Kidney epithelial cell (primary cell): ENCODE measurements around the gene DHX38. TPM values are rescaled to one million over a fixed set of nuclear protein-coding genes. Genes with fewer than 3 reads are reported as not detected.

ENCODE experiments used
- DNase-seq: peaks from one replicate; pipeline ENCODE4 v3.0.0-alpha.2; 2010; ENCODE audit warnings: low read depth
- H3K27me3 ChIP-seq: 2 replicates; pipeline ENCODE4 v1.6.0; 2011; ENCODE audit warnings: low read length; ENCODE audit not compliant: control insufficient read depth, insufficient read depth
- H3K36me3 ChIP-seq: 2 replicates; pipeline ENCODE4 v1.5.1; 2011; ENCODE audit warnings: low read length; ENCODE audit not compliant: control insufficient read depth, insufficient read depth
- H3K4me3 ChIP-seq: 2 replicates; pipeline ENCODE4 v1.5.1; 2011; ENCODE audit warnings: low read depth, mild to moderate bottlenecking, control low read depth, low read length
- total RNA-seq: library from RNA; depleted of rRNA; stranded (reverse); fragments of >200 nt; gene quantifications from 2 replicates; pipeline ENCODE4 v1.2.3, GENCODE V29; 2015
- TF ChIP-seq, protein P1 (sequence below): IDR thresholded peaks from 2 replicates; pipeline ENCODE4 v1.5.1; 2011; ENCODE audit warnings: mild to moderate bottlenecking, moderate library complexity, low read length, control low read depth, inconsistent platforms; ENCODE audit not compliant: insufficient read depth, poor library complexity, severe bottlenecking

The DHX38 gene
- total RNA-seq, 1 donor from 2014 or later, result 46.0 TPM

DNA sequence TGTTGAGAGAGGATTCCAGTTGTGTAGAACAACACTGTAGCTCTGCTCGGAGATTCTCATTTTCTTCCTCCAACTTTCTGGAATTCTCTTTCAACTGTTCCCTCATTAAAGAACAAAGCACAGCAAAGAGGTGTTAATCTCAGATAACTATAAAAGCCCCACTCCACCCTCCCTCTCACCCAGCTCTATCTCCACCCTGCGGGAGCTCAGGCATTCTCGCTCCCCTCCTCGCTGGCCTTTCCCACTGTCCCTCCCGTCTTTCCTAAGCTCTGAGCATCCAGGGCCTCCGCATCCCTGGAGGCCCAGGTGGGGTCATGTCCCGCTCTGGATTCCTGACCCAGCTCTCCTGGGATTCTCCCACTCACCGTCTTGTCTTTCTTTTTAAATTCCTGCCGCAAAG lies 35.1 kb downstream of the DHX38 start:
- TF ChIP-seq, protein P1, sequence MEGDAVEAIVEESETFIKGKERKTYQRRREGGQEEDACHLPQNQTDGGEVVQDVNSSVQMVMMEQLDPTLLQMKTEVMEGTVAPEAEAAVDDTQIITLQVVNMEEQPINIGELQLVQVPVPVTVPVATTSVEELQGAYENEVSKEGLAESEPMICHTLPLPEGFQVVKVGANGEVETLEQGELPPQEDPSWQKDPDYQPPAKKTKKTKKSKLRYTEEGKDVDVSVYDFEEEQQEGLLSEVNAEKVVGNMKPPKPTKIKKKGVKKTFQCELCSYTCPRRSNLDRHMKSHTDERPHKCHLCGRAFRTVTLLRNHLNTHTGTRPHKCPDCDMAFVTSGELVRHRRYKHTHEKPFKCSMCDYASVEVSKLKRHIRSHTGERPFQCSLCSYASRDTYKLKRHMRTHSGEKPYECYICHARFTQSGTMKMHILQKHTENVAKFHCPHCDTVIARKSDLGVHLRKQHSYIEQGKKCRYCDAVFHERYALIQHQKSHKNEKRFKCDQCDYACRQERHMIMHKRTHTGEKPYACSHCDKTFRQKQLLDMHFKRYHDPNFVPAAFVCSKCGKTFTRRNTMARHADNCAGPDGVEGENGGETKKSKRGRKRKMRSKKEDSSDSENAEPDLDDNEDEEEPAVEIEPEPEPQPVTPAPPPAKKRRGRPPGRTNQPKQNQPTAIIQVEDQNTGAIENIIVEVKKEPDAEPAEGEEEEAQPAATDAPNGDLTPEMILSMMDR, result no peak
- no peaks in the 10 kb centered on the region for H3K27me3 ChIP-seq
- H3K36me3 ChIP-seq, result no peaks in the 10 kb centered on the region
- no peak for DNase-seq
- H3K4me3 ChIP-seq, result no peak overlapping the region

DNA sequence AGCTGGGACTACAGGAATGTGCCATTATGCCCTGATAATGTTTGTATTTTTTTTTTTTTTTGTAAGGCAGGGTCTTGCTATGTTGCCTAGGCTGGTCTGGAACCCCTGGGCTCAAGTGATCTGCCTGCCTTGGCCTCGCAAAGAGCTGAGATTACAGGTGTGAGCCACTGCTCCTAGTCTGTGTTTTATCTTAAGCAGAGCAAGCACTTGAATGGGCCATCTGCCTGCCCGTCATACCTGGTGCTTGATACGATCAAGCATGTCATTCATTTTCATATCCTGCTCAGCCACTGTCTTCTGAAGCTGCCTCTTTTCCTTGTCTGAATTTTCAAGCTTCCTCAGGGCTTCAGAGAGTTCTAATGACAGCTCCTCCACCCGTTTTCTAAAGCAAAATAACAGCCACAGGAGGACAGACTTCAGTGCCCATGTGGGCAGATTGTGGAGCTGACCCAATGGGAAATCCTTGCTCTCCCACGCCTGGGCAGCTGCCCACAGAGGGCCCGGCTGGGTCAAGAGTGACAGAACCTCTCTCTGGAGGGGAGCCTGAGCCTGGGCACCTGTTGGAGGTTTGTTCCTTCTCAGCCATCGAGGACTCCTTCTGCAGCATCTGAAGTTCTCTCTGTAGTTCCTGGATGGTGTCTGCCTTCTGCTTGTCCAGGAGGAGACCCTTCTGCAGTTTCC lies 36.5 kb downstream of the DHX38 start:
- H3K27me3 ChIP-seq, result no peaks in the 10 kb centered on the region
- H3K36me3 ChIP-seq, result no peaks in the 10 kb centered on the region
- DNase-seq, result no peak
- TF ChIP-seq, protein P1, result no peak
- H3K4me3 ChIP-seq, result no peak overlapping the region

DNA sequence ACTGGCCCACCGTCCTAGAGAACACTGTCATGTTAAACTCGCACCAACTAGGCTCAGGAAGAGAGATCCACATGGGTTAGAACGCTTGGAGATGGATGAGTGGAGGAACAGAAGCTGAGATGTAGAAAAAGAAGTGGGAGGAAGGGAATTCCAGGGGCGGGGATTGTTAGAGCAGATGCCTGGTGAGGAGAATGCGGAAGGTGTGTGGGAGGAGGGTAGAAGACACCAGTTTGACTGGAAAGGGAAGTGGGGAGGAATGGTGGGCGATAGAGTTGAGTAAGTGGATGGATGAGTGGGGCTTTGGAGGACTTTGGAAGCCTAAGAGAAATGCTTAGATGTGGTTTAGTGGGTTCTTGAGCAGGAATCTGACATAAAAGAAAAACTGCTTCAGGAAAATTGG lies 37.4 kb downstream of the DHX38 start:
- TF ChIP-seq, protein P1, result no peak
- no peak for DNase-seq
- H3K4me3 ChIP-seq, result no peak overlapping the region
- no peaks in the 10 kb centered on the region for H3K36me3 ChIP-seq
- no peaks in the 10 kb centered on the region for H3K27me3 ChIP-seq

DNA sequence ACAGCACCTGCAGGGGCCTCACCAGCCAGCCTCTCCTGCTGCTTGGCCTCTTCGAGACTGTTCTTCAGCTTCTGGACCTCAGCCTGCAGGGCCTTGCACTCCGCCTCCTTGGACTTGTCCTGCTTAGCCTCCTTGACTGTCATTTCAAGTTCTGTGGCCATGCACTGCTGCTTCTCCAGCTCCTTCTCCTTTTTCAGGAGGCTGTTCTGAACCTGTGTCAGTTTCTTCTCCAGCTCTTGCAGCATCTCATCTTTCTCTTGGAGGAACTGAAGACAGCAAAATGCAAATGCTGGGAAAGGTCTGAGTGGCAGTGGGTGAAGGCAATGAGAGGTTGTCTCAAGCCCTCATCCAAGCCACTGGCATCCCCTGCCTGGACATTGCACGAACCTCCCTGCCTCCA lies 39.1 kb downstream of the DHX38 start:
- TF ChIP-seq, protein P1, result no peak
- no peak for DNase-seq
- H3K36me3 ChIP-seq, result no peaks in the 10 kb centered on the region
- no peak overlapping the region for H3K4me3 ChIP-seq
- H3K27me3 ChIP-seq, result no peaks in the 10 kb centered on the region

DNA sequence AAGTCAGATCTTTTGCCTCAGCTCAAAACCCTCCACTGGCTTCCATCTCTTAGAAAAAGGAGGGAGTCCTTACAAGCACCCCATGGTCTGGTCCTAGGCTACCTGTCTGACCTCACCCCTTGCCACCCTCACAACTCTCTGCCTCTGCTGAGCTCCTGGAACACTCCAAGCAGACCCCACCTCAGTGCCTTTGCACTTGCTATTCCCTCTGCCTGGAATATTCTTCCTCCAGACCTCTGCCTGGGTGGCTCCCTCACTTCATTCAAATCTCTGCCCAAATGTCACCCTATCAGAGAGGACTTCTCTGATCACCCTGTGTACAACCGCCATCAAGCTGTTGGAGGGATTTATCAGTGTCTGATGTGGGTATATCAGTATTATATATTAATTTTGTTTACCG lies 40.9 kb downstream of the DHX38 start:
- TF ChIP-seq, protein P1, result no peak
- no peak overlapping the region for H3K4me3 ChIP-seq
- no peak for DNase-seq

More for the DNA sequence above, 40.9 kb downstream of the DHX38 start:
- no peaks in the 10 kb centered on the region for H3K27me3 ChIP-seq
- no peaks in the 10 kb centered on the region for H3K36me3 ChIP-seq
